GM19025 (cell line): Measurements from ENCODE around the gene ATF6.
"Not testable (repeated sequence)": the region's sequence is repeated elsewhere in the genome, so short reads cannot be mapped to it uniquely, and the experiment has no call there.

Experiments
- ATAC-seq: cut with Tn5 transposase; IDR thresholded peaks from one replicate; pipeline ENCODE4 v1.9.1; 2021; ENCODE audit warnings: mild to moderate bottlenecking, low read depth, moderate library complexity; ENCODE audit not compliant: unreplicated experiment

ATF6 gene

GRCh38 chr1:161733526-161733925 lies 32.6 kb upstream of the ATF6 start:
- no peak for ATAC-seq

DNA sequence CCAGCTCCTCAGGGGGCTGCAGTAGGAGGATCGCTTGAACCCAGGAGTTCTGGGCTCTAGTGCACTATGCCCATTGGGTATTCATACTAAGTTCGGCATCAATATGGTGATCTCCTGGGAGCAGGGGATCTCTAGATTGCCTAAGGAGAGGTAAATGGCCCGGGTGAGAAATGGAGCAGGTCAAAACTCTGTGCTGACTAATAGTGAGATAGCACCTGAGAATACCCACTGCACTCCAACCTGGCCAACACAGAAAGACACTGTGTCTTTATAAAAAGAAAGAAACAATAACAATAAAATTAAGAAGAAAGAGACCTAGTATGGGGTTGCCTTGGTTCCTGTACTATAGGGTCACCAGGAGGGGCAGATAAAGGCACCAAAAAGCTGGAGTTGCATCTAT lies 30.3 kb upstream of the ATF6 start:
- no peak for ATAC-seq

GRCh38 chr1:161736335-161736969 lies 29.7 kb upstream of the ATF6 start:
- no peak for ATAC-seq

GRCh38 chr1:161737625-161738024 lies 28.5 kb upstream of the ATF6 start:
- ATAC-seq: no peak

DNA sequence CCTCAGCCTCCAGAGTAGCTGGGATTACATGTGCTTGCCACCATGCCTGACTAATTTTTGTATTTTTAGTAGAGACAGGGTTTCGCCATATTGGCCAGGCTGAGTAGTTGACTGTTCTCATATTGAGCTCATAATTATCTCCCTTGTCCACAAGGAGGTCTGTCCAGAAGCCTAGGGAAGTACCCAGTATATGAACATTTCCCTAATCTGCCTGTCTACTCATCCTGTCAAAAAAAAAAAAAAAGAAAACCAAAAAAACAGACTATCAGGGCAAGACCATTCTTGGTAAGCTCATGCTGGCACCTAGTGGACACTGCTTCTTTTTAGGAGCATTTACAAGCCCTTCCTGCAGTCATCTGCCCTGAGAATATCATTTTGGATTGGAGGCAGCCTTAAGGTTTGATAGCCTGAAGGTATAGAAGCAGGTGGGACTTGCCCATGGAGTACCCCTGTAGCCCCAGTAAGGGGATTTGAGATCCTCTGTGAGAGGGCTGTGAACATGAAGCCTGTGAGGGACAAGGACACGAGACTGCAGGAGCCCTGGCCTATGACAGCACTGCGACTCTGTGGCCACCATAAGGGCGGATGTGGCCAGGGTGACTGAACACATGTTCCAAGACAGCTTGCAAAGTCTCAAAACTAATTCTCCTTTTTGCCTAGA lies 27.4 kb upstream of the ATF6 start:
- ATAC-seq: peak; percentile 73

DNA sequence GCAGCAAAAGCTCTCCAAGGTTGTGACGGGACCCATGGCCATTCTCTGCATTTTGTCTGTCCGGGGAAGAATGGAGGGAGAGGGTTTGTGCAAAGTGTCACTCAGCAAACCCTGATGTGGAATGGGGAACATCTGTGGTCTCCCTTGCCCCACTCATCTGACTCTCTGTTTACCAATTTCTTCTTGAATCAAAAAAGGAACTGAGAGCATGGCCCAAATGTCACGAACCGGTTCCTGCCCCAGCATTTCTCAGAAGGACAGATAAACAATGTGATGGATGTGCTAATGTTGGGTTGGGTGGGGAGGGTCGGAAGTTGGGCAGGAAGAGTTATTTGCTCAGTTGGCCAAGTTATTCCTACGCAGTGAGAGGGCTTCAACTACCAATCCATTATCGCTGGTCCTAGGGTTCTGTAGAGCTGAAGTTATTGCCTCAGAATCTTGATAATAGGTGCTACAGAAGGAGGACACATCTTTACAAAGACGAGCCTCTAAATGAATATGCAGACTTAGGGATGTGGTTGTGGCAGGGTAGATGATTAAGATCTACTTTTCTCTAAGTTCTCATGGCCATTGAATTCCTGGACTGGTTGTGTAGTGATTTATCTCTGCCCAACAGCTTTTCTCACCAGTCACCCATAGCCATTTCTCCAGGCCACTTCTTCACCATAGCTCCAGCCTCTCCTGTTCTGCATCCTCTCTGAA lies 26.1 kb upstream of the ATF6 start:
- ATAC-seq: no peak

DNA sequence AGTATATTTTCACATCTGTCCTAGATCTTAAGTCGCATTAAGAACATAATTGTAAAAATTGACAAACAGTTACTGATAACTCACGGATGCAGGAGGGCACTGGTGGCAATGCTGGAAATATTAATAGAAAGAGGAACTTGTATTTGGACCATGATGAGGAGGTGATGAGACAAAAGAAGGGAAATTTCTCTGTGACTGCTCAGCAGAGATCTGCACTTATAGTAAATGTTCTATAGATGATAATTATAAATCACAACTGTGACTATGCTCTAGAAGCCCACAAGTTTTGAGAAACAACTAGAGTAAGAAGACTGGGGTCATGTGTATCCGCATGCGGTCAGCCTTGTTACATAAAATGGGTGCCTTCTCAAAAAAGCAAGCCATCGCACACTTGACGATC lies 25.2 kb upstream of the ATF6 start:
- ATAC-seq: no peak

DNA sequence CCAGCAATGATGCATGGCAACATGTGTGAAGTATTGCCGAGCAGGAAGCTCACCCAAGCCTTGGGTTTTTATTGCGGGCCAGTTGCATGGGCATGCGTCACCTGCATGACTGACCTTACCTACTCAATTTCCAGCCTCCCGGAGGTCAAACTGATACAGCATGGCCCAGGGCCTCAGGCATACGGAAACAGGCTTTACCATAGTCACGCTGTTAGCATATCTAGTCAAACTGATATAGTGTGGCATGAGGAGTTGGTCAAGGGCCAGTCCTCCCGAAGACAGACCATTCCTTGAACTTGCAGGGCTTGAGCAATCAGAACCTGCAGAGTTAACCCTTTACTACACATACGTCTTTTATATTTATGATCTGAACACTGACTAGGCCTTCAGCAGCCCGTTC lies 22.9 kb upstream of the ATF6 start:
- ATAC-seq: no peak

DNA sequence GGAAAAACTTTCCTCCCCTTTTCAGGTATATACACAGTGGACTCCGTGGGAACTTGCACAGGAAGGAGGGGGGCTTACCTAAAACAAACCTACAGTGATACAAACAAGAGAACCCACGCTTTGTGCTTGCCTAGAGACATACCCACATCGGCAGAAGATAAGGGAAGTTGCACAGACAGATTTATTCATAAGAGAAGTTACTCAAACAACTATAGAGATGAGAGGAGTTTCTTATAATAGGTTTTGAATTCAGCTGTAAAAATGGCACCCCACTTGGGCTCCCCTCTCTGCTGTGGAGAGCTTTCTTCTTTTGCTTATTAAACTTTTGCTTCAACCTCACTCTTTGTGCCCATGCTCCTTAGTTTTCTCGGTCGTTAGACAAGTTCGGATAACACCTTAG lies 18.3 kb upstream of the ATF6 start:
- ATAC-seq: no peak

DNA sequence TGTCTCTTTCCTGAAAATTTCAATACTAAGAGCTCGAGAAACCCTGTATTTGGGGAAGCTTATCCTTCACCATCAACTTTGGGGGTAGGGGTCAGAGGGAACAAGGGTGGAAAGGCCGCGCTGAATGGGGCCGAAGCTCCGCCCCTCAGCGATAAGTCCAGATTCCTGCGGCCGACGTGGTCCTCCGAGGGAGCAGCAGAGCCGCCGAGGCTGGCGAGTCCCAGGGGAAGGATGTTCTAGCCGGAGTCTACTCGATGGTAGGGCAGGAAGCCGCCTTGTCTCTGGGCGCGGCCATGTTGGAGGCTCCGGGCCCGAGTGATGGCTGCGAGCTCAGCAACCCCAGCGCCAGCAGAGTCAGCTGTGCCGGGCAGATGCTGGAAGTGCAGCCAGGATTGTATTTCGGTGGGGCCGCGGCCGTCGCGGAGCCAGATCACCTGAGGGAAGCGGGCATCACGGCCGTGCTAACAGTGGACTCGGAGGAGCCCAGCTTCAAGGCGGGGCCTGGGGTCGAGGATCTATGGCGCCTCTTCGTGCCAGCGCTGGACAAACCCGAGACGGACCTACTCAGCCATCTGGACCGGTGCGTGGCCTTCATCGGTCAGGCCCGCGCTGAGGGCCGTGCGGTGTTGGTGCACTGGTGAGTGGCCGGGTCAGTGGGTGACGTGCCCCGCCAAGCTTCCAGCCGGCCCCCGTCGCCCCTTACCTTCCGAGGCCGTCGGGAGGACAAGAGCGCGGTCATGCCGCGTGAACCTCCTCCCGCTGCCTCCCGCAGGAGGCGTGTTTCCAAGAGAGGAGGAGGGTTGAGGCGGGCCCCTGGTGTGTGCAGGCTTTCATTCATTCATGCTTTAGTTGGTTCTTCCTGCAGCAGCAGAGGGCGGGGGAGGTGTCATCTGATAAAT lies 16.4 kb upstream of the ATF6 start, which contains the start of gene DUSP12:
Gene DUSP12 (plus strand): TSS at position 278 of the 899 bp plus-strand sequence. CDS start 16 bp downstream, at position 294.
- peak; percentile 97 for ATAC-seq

DNA sequence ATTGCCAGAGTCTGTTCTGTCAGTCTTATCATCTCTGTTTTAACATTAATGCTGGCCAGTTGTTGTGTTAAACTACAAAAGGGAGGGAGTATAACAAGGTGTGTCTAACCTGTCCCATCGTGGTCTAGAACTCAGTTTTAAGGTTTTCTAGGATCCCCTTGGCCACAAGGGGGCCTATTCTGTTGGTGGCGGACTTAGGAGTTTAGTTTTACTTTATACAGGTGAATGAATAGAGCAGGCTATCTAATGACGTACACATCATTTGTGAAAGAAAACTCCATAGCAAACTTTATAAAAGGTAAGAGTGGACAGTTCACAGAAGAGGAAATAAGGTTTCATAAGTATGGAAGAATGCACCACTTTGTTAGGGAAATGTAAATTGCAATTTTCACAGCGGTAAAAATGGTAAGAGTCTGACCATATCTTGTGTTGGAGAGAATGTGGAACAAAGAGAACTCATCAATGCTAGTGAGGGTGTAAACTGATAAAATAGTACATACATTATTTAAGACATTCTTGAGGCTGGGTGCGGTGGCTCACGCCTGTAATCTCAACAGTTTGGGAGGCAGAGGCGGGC lies 2.5 kb upstream of the ATF6 start:
- no peak for ATAC-seq

DNA sequence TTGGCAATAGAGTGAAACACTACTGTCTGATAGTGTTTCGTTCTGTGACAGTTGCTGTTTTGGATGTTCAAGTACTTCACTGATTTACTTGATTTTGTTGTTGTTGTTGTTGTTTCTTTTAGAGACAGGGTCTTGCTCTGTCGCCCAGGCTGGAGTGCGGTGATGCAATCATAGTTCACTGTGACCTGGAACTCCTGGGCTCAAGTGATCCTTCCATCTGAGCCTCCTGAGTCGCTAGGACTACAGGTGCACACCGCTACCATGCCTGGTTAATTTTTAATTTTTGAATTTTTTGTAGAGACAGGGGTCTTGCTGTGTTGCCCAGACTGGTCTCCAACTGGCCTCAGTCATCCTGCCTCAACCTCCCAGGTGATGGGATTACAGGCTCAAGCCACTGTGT lies 2.3 kb downstream of the ATF6 start:
- ATAC-seq: no peak

GRCh38 chr1:161768986-161769672 lies 3.0 kb downstream of the ATF6 start:
- no peak for ATAC-seq

DNA sequence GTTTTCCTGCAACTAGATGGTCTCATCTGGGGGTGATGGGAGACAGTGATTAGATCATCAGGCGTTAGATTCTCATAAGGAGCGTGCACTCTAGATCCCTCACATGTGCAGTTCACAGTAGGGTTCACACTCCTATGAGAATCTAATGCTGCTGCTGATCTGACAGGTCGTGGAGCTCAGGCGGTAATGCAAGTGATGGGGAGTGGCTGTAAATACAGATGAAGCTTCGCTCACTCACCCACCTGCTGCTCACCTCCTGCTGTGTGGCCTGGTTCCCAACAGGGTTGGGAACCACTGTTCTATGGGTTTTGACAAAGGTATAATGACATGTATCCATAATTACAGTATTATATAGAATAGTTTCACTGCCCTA lies 3.5 kb downstream of the ATF6 start:
- not testable (repeated sequence) for ATAC-seq

DNA sequence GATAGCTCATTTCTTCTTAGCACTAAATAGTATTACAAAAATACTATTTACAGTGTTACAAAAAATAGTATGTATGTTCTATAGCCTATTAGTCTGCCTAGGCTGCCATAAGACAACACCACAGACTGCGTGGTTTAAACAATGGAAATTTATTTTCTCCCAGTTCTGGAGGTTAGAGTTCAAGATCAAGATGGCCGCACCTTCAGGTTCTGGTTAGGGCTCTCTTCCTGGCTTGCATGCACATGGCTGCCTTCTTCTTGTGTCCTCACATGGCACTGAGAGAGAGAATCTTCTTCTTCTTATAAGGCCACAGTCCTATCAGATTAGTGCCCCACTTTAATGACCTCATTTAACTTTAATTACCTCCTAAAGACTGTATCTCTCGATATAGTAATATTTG lies 4.1 kb downstream of the ATF6 start:
- no peak for ATAC-seq

DNA sequence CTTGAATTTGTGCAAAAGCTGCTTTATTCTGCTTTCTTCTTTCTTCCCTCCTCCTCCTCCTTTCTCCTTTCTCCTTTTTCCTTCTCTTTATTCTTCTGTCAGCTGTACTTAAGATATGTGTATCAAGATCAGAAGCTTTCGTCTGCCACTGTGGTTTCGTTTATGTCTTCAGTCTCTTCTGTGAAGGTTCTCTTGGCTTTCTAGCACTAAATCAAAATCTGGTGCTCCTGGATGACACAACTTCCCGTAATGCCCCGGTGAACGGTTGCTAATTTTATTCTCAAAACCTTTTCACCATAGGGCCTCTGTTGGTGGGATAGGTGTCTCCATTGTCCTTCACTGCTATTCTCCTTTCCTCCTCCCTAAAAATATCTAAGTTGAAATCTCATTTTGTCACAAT lies 5.0 kb downstream of the ATF6 start:
- no peak for ATAC-seq

DNA sequence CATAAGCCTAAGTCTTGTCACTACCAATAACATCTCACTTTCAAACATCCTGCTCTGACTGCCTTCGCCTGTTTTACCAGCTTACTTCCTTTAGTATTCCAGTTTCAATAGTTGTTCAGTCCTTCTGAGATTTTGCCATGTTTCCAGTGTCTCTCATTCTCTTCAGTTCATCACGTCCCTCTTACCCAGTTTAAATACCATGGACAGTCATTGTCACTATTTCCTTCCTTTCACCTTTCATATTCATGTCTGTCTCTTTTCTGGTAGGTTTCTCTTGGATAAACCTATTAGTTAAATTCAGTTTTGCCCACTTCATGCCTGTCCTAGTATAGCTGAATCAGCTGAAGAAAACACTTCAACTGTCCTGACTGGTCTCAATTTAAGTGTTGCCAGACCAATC lies 5.9 kb downstream of the ATF6 start:
- ATAC-seq: no peak

GRCh38 chr1:161772397-161772796 lies 6.3 kb downstream of the ATF6 start:
- no peak for ATAC-seq

- ATAC-seq: no peak
Measured at GRCh38 chr1:161773791-161774190, 7.7 kb downstream of the ATF6 start.

- no peak for ATAC-seq
Measured at GRCh38 chr1:161777261-161777660, 11.1 kb downstream of the ATF6 start.
